Measurements from ENCODE around the gene GAL3ST1. TPM values are rescaled to one million over a fixed set of nuclear protein-coding genes. Genes with fewer than 3 reads are reported as not detected.

GAL3ST1 gene
- total and polyA plus RNA-seq, 10 of the 15 experiments (the other 5 are each of a cell fraction or from before 2014, with no cell fraction given) = not detected

DNA sequence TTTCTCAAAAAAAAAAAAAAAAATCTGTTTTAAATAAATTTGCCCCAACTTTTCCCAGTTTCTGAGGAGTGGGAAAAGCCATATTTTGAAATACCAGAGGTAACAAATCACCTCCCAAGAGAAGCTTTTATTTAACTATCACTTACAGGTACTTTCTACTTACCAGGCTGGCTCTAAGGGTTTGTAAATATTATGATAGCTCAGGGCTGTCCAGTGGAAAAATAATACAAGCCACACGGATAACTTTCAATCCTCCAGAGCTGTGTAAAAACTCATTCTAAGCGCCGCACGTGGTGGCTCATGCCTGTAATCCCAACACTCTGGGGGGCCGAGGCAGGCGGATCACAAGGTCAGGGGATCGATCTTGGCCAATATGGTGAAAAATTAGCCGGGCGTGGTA, 63.4 kb downstream of the GAL3ST1 start:
- Histone ChIP-seq H3K4me1 (ENCODE audit: control insufficient read depth, insufficient read depth, low read length) (no peaks in the 10 kb centered on the region), H3K4me2 (ENCODE audit: control insufficient read depth, insufficient read depth) (no peak overlapping the region), H3K79me2 (ENCODE audit: control insufficient read depth, insufficient read depth, low read length) (no peaks in the 10 kb centered on the region), H3K4me3 (no peak overlapping the region), H3K27me3 (replicated peaks in 1 of 2; ENCODE audit: control insufficient read depth in 2 of 2, insufficient read depth in 2 of 2, low read length in 1 of 2) (peaks cover 0 to 2% of the 10 kb centered on the region in 2 experiments; a peak in 1 of 4 replicates), H2AFZ (ENCODE audit: control insufficient read depth, low read depth, low read length) (no peak overlapping the region), H3K27ac (ENCODE audit: control insufficient read depth, insufficient read depth) (no peak overlapping the region), H4K20me1 (ENCODE audit: control insufficient read depth, insufficient read depth) (no peaks in the 10 kb centered on the region), H3K9ac (ENCODE audit: control insufficient read depth, insufficient read depth, low read length) (no peak overlapping the region), H3K36me3 (ENCODE audit: control insufficient read depth in 2 of 2, insufficient read depth in 2 of 2, low read length in 1 of 2) (no peaks in the 10 kb centered on the region), H3K9me3 (replicated peaks; ENCODE audit: control insufficient read depth, insufficient read depth, low read length) (no peaks in the 10 kb centered on the region)
- DNase-seq (ENCODE audit: low read depth, low spot score) = no peak
- SMC1A ChIA-PET (ENCODE audit: uncharacterized antibody, unreplicated experiment) = interaction anchor here (0.7 kb wide), 1 partner anchor 852 kb away, joined by 3 read pairs; no protein-coding TSS in a partner anchor
- BruUV-seq (replicated peaks) = no TSS peak
- intact Hi-C loops (cut with micrococcal nuclease; ENCODE audit: unreplicated experiment) = no loop called here
- CTCF ChIA-PET = interaction anchor here (1.3 kb wide), 2 partner anchors 20 to 66 kb away, joined by 3 to 4 read pairs; no protein-coding TSS in a partner anchor
- ATAC-seq = no peak
- in situ Hi-C loops (cut with MboI) = no loop called here
- POLR2A ChIA-PET = interaction anchor here (0.7 kb wide), 1 partner anchor 424 kb away, joined by 3 read pairs; no protein-coding TSS in a partner anchor
- FAIRE-seq = no peak
- RAD21 ChIA-PET (ENCODE audit: unreplicated experiment) = no interaction called here
- TF ChIP-seq PBX3 (IDR thresholded peaks at IDR 0.05; ENCODE audit: insufficient replicate concordance, low read depth, low read length) = no peak
- TF ChIP-seq LARP7 (IDR thresholded peaks at IDR 0.05) = no peak
- no peak for TF ChIP-seq CBX5 (IDR thresholded peaks at IDR 0.05; ENCODE audit: low read depth)
- TF ChIP-seq, protein P1, sequence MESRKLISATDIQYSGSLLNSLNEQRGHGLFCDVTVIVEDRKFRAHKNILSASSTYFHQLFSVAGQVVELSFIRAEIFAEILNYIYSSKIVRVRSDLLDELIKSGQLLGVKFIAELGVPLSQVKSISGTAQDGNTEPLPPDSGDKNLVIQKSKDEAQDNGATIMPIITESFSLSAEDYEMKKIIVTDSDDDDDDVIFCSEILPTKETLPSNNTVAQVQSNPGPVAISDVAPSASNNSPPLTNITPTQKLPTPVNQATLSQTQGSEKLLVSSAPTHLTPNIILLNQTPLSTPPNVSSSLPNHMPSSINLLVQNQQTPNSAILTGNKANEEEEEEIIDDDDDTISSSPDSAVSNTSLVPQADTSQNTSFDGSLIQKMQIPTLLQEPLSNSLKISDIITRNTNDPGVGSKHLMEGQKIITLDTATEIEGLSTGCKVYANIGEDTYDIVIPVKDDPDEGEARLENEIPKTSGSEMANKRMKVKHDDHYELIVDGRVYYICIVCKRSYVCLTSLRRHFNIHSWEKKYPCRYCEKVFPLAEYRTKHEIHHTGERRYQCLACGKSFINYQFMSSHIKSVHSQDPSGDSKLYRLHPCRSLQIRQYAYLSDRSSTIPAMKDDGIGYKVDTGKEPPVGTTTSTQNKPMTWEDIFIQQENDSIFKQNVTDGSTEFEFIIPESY (IDR thresholded peaks at IDR 0.05) = no peak
- no peak for TF ChIP-seq EED (IDR thresholded peaks at IDR 0.05; ENCODE audit: low read depth)
- no peak for TF ChIP-seq NRF1 (conservative IDR thresholded peaks at IDR 0.05; ENCODE audit: low read depth, low read length)
- no peak for TF ChIP-seq SIN3A (IDR thresholded peaks at IDR 0.05; ENCODE audit: low read depth, low read length)
- TF ChIP-seq BRCA1 (IDR thresholded peaks at IDR 0.05; ENCODE audit: low read depth, low read length) = no peak
- TF ChIP-seq RBBP5 (conservative IDR thresholded peaks at IDR 0.05) = no peak
- TF ChIP-seq NBN (IDR thresholded peaks at IDR 0.05) = no peak
- no peak for TF ChIP-seq KDM1A (IDR thresholded peaks at IDR 0.05; ENCODE audit: borderline replicate concordance)
- TF ChIP-seq RAD21 (IDR thresholded peaks at IDR 0.05; ENCODE audit: insufficient read depth, low read depth, low read length) = no peak
- WGBS (ENCODE audit: insufficient coverage, insufficient replicate concordance, low lambda C conversion rate, missing lambda C conversion rate) = 66% methylated on average over 9 of the region's 9 CpGs

Measured in GM12878 (cell line).